ENCODE results near the gene BCR.

Gene BCR

GRCh38 chr22:23286296-23286695, 106.0 kb downstream of the BCR start:
- in situ Hi-C loops (cut with HindIII; ENCODE audit: low pct_ligation_motif_present, low pct_unique_long_range_greater_than_20kb, low sequenced_read_pairs) = no loop called here
- no peak for DNase-seq

GRCh38 chr22:23287136-23288095, 107.1 kb downstream of the BCR start:
- in situ Hi-C loops (cut with HindIII; ENCODE audit: low pct_ligation_motif_present, low pct_unique_long_range_greater_than_20kb, low sequenced_read_pairs) = no loop called here
- DNase-seq = no peak

- no peak for DNase-seq
- in situ Hi-C loops (cut with HindIII; ENCODE audit: low pct_ligation_motif_present, low pct_unique_long_range_greater_than_20kb, low sequenced_read_pairs) = no loop called here
Measured at GRCh38 chr22:23288301-23289129, 108.2 kb downstream of the BCR start.

- in situ Hi-C loops (cut with HindIII; ENCODE audit: low pct_ligation_motif_present, low pct_unique_long_range_greater_than_20kb, low sequenced_read_pairs) = no loop called here
- DNase-seq = no peak
Measured at GRCh38 chr22:23289130-23289503, 108.8 kb downstream of the BCR start.

GRCh38 chr22:23289851-23290724, 109.8 kb downstream of the BCR start:
- peak; percentile 47 for DNase-seq
- in situ Hi-C loops (cut with HindIII; ENCODE audit: low pct_ligation_motif_present, low pct_unique_long_range_greater_than_20kb, low sequenced_read_pairs) = no loop called here

GRCh38 chr22:23291806-23292452, 111.6 kb downstream of the BCR start:
- DNase-seq = no peak
- in situ Hi-C loops (cut with HindIII; ENCODE audit: low pct_ligation_motif_present, low pct_unique_long_range_greater_than_20kb, low sequenced_read_pairs) = no loop called here

GRCh38 chr22:23292453-23293350, 112.4 kb downstream of the BCR start:
- DNase-seq = no peak
- in situ Hi-C loops (cut with HindIII; ENCODE audit: low pct_ligation_motif_present, low pct_unique_long_range_greater_than_20kb, low sequenced_read_pairs) = no loop called here

GRCh38 chr22:23293720-23294119, 113.4 kb downstream of the BCR start:
- in situ Hi-C loops (cut with HindIII; ENCODE audit: low pct_ligation_motif_present, low pct_unique_long_range_greater_than_20kb, low sequenced_read_pairs) = no loop called here
- no peak for DNase-seq

GRCh38 chr22:23294221-23294620, 113.9 kb downstream of the BCR start:
- DNase-seq = no peak
- in situ Hi-C loops (cut with HindIII; ENCODE audit: low pct_ligation_motif_present, low pct_unique_long_range_greater_than_20kb, low sequenced_read_pairs) = no loop called here

GRCh38 chr22:23300476-23300875, 120.2 kb downstream of the BCR start:
- in situ Hi-C loops (cut with HindIII; ENCODE audit: low pct_ligation_motif_present, low pct_unique_long_range_greater_than_20kb, low sequenced_read_pairs) = no loop called here
- DNase-seq = no peak

- no peak for DNase-seq
- in situ Hi-C loops (cut with HindIII; ENCODE audit: low pct_ligation_motif_present, low pct_unique_long_range_greater_than_20kb, low sequenced_read_pairs) = no loop called here
Measured at GRCh38 chr22:23301591-23301990, 121.3 kb downstream of the BCR start.

GRCh38 chr22:23302171-23303002, 122.1 kb downstream of the BCR start:
- no peak for DNase-seq
- in situ Hi-C loops (cut with HindIII; ENCODE audit: low pct_ligation_motif_present, low pct_unique_long_range_greater_than_20kb, low sequenced_read_pairs) = no loop called here

- peak; percentile 6 for DNase-seq
- in situ Hi-C loops (cut with HindIII; ENCODE audit: low pct_ligation_motif_present, low pct_unique_long_range_greater_than_20kb, low sequenced_read_pairs) = no loop called here
Measured at GRCh38 chr22:23305321-23305910, 125.1 kb downstream of the BCR start.

- in situ Hi-C loops (cut with HindIII; ENCODE audit: low pct_ligation_motif_present, low pct_unique_long_range_greater_than_20kb, low sequenced_read_pairs) = no loop called here
- DNase-seq = no peak
Measured at GRCh38 chr22:23305922-23306374, 125.6 kb downstream of the BCR start.

GRCh38 chr22:23306438-23306921, 126.2 kb downstream of the BCR start:
- in situ Hi-C loops (cut with HindIII; ENCODE audit: low pct_ligation_motif_present, low pct_unique_long_range_greater_than_20kb, low sequenced_read_pairs) = no loop called here
- DNase-seq = no peak

GRCh38 chr22:23306926-23307325, 126.6 kb downstream of the BCR start:
- no peak for DNase-seq

More at GRCh38 chr22:23306926-23307325, 126.6 kb downstream of the BCR start:
- in situ Hi-C loops (cut with HindIII; ENCODE audit: low pct_ligation_motif_present, low pct_unique_long_range_greater_than_20kb, low sequenced_read_pairs) = no loop called here

Data from ACHN (cell line).